Activated naive CD4-positive, alpha-beta T cell treated with anti-CD3 and anti-CD28 coated beads for 36 hours (primary cell): ENCODE measurements around the gene ACADVL. TPM values are rescaled to one million over a fixed set of nuclear protein-coding genes. Genes with fewer than 3 reads are reported as not detected.

Experiments used
- CTCF ChIA-PET: fragments of 350-600 bp; sonication (Branson Sonifier 250); formaldehyde crosslinking; loops from one replicate; lab custom pipeline; 2021; ENCODE audit warnings: antibody characterized with exemption; lab: Charles Lee
- DNase-seq: peaks from one replicate; pipeline ENCODE4 v3.0.0-alpha.2; 2020
- H3K27ac Mint-ChIP-seq: one replicate; pipeline ENCODE4 v1.8.0; 2021; ENCODE audit warnings: mild to moderate bottlenecking, mixed read lengths
- H3K27me3 Mint-ChIP-seq: one replicate; pipeline ENCODE4 v1.8.0; 2021; ENCODE audit warnings: low read depth, mixed read lengths
- H3K36me3 Mint-ChIP-seq: one replicate; pipeline ENCODE4 v1.8.0; 2021; ENCODE audit warnings: low read depth, mixed read lengths
- H3K4me1 Mint-ChIP-seq: one replicate; pipeline ENCODE4 v1.8.0; 2021; ENCODE audit warnings: low read depth, mixed read lengths
- H3K4me3 Mint-ChIP-seq: one replicate; pipeline ENCODE4 v1.8.0; 2021; ENCODE audit warnings: mild to moderate bottlenecking, moderate library complexity, mixed read lengths
- H3K9me3 Mint-ChIP-seq: one replicate; pipeline ENCODE4 v1.8.0; 2021; ENCODE audit warnings: mixed read lengths
- intact Hi-C: fragments of 100-400 bp; cut with micrococcal nuclease; formaldehyde crosslinking; loops from one replicate; pipeline ENCODE4 v1.15.1; 2023
- total RNA-seq, 2 experiments: library from RNA; stranded (reverse); gene quantifications; one replicate each; pipeline ENCODE4 v1.2.3, GENCODE V29; 2021

ACADVL gene
- total RNA-seq, 2 experiments from 2014 or later = 263 to 267 TPM

DNA sequence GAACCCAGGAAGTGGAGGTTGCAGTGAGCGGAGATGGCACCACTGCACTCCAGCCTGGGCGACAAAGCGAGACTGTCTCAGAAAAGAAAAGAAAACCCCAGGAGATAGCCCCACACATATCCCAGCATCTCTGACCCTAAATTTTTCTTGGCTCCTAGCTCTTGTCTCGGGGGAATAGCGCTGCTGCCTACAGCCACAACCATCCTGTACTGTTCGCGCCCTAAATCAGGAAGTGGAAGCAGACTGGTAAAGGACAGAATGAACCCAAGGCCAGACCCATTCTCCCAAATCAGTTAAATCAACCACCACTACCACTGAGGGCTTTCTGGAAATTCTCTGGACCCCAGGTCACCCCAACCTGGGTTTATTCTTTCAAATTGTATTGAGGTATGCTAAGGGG, 30.1 kb downstream of the ACADVL start:
- intact Hi-C loops = loop anchor here (5.0 kb wide), 2 partner anchors 437 to 592 kb away; partner anchors contain the start of genes TP53 and WRAP53
- H3K4me3 Mint-ChIP-seq = peak overlapping the region; percentile 86
- H3K27me3 Mint-ChIP-seq = no peaks in the 10 kb centered on the region
- DNase-seq = no peak
- H3K4me1 Mint-ChIP-seq = peaks cover 37% of the 10 kb centered on the region
- H3K36me3 Mint-ChIP-seq = peaks cover 27% of the 10 kb centered on the region
- H3K27ac Mint-ChIP-seq = peak overlapping the region; percentile 91
- CTCF ChIA-PET = interaction anchor here (0.6 to 1.7 kb wide), 3 partner anchors 29 to 114 kb away, joined by 4 to 5 read pairs (median 4); no protein-coding TSS in a partner anchor
- H3K9me3 Mint-ChIP-seq = no peaks in the 10 kb centered on the region

DNA sequence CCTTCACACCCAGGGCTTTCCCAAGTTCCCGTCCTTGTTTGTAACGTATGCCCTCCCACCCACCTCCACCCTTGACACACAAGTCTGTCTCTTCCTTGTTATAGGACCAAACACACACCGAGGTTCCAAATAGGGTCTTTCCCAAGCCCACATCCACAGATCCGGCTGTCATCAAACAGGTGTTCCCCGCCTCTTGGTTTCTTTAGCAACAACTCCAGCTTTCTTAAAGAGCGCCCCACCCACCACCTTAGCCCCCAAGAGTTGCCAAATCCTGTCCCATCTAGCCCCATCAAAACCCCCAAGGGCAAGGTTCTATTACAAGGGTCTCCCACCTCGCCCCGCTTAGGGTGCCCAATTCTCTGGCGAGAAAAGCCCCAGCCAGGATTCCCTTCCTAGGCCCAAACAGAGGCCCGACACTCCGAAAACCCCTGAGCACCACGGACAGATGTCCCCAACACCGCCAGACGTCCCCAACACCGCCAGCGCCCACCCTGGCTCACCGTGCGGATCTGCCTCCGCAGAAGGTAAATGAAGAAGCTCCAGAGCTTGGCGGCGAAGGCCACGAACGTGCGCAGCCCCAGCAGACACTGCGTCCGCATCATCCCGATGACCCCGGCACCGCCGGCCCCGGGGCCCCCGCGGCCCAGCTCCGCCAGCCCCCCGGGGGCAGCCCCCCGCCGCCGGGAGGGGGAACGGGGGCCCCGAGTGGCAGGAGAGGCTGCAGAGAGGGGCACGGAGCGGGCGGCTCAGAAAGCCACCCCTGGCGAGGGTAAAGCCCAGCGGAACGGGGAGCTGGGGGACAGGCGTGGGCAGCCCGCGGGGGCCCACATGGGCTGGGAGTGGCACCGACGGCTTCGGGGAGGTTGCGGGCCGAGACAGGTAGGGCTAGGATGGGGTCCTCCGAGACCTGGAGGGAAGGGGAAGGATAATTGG, 31.2 kb downstream of the ACADVL start:
- Mint-ChIP-seq H3K27me3 (no peaks in the 10 kb centered on the region), H3K36me3 (peaks cover 27% of the 10 kb centered on the region), H3K4me1 (peaks cover 37% of the 10 kb centered on the region), H3K9me3 (no peaks in the 10 kb centered on the region), H3K27ac (peak overlapping the region; percentile 91), H3K4me3 (peak overlapping the region; percentile 86)
- DNase-seq = peak; percentile 54
- CTCF ChIA-PET = interaction anchor here (0.6 kb wide), 2 partner anchors 28 to 589 kb away, joined by 3 read pairs; no protein-coding TSS in a partner anchor
- intact Hi-C loops = loop anchor here (5.0 kb wide), 2 partner anchors 436 to 591 kb away; partner anchors contain the start of genes TP53 and WRAP53

DNA sequence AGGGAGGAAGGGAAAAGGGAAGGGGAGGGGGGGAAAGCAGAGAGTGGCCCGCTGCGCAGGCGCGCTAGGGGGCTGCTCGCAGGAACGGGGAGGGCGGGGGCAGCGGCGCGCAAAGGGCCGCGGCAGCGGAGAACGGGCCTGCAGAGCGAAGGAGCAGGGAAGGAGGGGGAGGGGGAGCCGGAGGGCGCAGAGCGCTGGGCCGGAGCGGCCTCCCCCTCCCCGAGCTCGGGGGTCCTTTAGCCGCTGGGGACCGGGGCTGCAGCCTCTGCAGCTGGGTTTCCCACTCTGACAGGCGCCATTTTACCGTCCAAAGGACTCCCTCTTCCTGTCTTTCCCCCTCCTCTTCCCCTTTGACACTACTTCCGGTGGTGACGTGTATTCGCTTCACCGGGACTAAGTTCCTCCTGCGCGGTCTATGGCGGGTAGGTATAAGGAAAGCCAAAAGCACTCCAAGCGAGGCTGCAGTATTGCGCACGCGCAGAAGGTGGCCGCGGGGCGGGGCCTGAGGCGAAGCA, 32.0 kb downstream of the ACADVL start, which contains the start of gene CTDNEP1:
TSS of gene CTDNEP1 (minus strand) at position 74 of the 515 bp plus-strand sequence. CDS start 438 bp downstream, outside the sequence.
- no peaks in the 10 kb centered on the region for H3K27me3 Mint-ChIP-seq
- intact Hi-C loops = loop anchor here (1.0 to 5.0 kb wide), 11 partner anchors 12 to 591 kb away; partner anchors contain the start of genes EIF5A, PHF23, POLR2A and SENP3
- CTCF ChIA-PET = interaction anchor here (0.6 kb wide), 2 partner anchors 28 to 588 kb away, joined by 3 read pairs; no protein-coding TSS in a partner anchor
- DNase-seq = peak; percentile 99
- no peaks in the 10 kb centered on the region for H3K9me3 Mint-ChIP-seq
- H3K4me3 Mint-ChIP-seq = peak within 1 kb of the TSS; percentile 86
- H3K4me1 Mint-ChIP-seq = peaks cover 37% of the 10 kb centered on the region
- peaks cover 26% of the 10 kb centered on the region for H3K36me3 Mint-ChIP-seq
- H3K27ac Mint-ChIP-seq = peak within 1 kb of the TSS; percentile 99

DNA sequence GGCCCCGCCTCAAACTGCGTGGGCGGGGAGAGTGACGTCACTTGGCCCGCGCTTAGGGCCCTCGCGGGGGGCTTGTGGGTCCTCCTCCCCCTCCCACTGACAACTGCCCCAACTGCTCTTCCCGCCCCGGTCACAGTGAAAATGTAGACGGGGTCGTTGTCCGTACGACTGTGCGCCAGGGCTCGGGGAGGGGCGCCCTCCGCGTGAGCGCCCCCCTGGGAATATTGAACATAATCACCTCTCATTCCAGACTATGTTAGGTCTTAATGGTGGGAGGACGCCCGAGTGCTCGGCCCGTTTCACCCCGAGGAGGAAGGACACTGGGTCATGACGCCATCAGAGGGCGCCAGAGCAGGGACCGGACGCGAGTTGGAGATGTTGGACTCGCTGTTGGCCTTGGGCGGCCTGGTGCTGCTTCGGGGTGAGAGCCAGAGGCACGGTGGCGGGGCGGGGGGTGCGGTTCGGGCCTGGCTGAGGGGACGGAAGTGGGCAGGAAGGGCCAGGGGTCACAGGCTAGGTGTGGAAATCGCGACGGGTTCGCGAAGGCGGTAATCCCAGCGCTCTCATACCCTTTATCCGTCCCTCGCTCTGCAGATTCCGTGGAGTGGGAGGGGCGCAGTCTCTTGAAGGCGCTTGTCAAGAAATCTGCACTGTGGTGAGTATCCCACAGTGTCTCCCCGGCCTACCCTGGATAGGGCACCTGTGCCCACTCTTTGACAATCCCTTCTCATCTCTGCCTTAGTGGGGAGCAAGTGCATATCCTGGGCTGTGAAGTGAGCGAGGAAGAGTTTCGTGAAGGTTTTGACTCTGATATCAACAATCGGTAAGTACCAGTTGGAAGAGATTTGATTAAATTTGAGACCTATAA, 32.7 kb downstream of the ACADVL start, which contains the start of gene ELP5:
TSS of gene ELP5 (plus strand) at position 40 of the 868 bp plus-strand sequence. CDS start at position 376, 336 bp downstream.
- H3K4me3 Mint-ChIP-seq = peak within 1 kb of the TSS; percentile 86
- peak within 1 kb of the TSS; percentile 99 for H3K27ac Mint-ChIP-seq
- peak; percentile 93 for DNase-seq
- no peaks in the 10 kb centered on the region for H3K9me3 Mint-ChIP-seq
- H3K4me1 Mint-ChIP-seq = peaks cover 34% of the 10 kb centered on the region
- CTCF ChIA-PET = no interaction called here
- H3K27me3 Mint-ChIP-seq = no peaks in the 10 kb centered on the region
- peaks cover 25% of the 10 kb centered on the region for H3K36me3 Mint-ChIP-seq
- intact Hi-C loops = loop anchor here (1.0 to 5.0 kb wide), 11 partner anchors 13 to 590 kb away; partner anchors contain the start of genes EIF5A, PHF23, POLR2A and SENP3

DNA sequence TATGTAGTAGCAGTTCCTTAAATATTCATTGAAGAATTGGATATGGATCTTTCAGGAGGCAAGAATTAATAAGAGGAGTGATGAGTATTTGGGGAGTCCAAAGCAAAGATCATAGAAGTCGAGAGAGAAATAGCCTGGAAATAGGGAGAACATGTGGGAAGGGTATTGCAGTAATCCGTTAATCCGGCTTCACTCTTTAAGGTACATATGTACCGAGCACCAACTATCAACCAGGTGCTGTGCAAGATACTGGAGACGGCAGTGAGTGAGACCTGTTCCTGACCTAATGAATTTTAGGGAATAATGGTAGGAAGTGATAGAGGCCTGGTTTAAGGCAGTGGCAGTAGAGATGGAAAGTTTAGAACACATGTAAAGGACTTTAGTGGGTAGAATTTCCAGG, 33.3 kb downstream of the ACADVL start:
- H3K27ac Mint-ChIP-seq = peak overlapping the region; percentile 99
- intact Hi-C loops = loop anchor here (2.0 to 5.0 kb wide), 3 partner anchors 320 to 589 kb away; partner anchors contain the start of genes TP53 and WRAP53
- peak overlapping the region; percentile 86 for H3K4me3 Mint-ChIP-seq
- no peaks in the 10 kb centered on the region for H3K27me3 Mint-ChIP-seq
- DNase-seq = no peak
- no peaks in the 10 kb centered on the region for H3K9me3 Mint-ChIP-seq
- peaks cover 34% of the 10 kb centered on the region for H3K4me1 Mint-ChIP-seq
- peaks cover 27% of the 10 kb centered on the region for H3K36me3 Mint-ChIP-seq
- CTCF ChIA-PET = no interaction called here

DNA sequence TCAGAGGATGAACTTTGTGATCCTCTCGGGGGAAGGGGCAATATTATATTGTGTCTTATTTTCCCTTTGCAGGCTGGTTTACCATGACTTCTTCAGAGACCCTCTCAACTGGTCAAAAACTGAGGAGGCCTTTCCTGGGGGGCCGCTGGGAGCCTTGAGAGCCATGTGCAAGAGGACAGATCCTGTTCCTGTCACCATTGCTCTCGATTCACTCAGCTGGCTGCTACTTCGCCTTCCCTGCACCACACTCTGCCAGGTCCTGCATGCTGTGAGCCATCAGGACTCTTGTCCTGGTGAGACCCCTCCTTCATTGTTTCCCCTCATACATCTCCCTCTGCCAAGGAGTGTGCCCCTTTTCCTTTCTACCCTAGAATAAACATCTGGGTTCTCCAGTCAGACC, 34.8 kb downstream of the ACADVL start:
- H3K4me3 Mint-ChIP-seq = no peak overlapping the region
- H3K9me3 Mint-ChIP-seq = no peaks in the 10 kb centered on the region
- DNase-seq = no peak
- H3K27me3 Mint-ChIP-seq = no peaks in the 10 kb centered on the region
- intact Hi-C loops = loop anchor here (5.0 kb wide), 2 partner anchors 433 to 588 kb away; partner anchors contain the start of genes TP53 and WRAP53
- CTCF ChIA-PET = no interaction called here
- H3K36me3 Mint-ChIP-seq = peaks cover 29% of the 10 kb centered on the region
- H3K4me1 Mint-ChIP-seq = peaks cover 27% of the 10 kb centered on the region
- H3K27ac Mint-ChIP-seq = no peak overlapping the region

DNA sequence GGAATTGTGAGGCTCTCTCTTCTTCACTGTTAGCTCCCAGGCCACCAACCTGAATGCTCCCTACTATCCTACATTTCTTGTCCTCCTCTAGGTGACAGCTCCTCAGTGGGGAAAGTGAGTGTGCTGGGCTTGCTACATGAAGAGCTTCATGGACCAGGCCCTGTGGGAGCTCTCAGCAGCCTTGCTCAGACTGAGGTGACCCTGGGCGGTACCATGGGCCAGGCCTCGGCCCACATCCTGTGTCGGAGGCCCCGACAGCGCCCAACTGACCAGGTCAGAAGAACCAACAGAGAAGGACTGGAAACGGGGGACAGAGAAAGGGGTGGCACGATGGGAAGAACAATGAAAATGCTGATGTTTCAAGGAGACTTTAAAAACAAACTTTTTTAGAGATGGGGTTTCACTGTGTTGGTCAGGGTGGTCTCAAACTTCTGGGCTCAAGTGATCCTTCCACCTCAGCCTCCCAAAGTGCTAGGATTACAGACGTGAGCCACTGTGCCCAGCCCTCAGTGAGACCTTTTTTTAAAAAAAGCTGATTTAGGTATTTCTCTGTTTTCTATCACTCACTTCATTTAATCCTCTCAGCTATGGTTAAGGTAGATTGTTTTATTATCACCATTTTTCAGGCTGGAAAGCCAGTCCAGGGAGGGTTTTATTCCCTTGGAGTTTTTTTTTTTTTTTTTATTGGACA, 37.2 kb downstream of the ACADVL start:
- Mint-ChIP-seq H3K9me3 (no peaks in the 10 kb centered on the region), H3K36me3 (peaks cover 29% of the 10 kb centered on the region), H3K4me1 (peaks cover 20% of the 10 kb centered on the region), H3K27ac (no peak overlapping the region), H3K4me3 (no peak overlapping the region), H3K27me3 (peaks cover 2% of the 10 kb centered on the region)
- CTCF ChIA-PET = interaction anchor here (0.6 to 0.9 kb wide), 4 partner anchors 11 to 844 kb away, joined by 3 to 4 read pairs (median 4); partner anchors contain the start of gene TNFSF12
- no peak for DNase-seq
- intact Hi-C loops = no loop called here

DNA sequence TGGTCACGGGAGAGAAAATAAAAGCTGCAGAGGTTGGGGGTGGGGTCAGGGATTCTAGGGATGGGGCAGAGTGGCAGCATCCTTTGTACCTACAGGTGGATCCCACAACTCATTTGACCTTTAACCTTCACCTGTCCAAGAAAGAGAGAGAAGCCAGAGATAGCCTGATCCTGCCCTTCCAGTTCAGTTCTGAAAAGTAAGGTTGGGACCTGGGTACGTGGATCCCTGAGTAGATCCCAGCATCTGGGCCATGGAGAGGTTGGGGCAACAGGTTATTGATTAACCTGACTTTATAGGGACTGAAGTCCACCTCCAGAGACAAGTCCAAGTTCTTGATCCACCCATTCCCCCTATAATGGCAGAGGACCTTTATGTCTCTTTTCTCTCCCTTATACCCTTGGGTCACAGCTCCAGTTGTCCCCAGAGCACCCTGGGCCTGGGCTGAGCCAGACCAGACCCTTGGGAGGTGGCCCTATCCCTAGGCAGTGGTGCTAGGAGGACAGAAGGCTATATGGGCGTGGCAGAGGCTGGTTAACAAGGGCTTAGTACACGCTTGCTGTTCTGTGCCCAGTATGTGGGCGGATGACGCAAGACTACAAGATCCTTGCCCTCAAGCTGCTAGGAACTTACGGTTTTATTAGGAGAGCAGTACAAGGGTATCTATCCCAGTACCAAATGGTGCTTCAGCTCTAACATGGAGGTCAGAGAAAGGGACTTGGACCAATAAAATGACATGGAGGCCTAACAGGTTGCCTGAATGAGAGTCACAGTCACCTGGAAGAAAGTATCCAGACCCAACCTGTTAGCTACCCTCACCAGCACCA, 39.2 kb downstream of the ACADVL start:
- H3K9me3 Mint-ChIP-seq = no peaks in the 10 kb centered on the region
- DNase-seq = no peak
- intact Hi-C loops = no loop called here
- H3K4me1 Mint-ChIP-seq = peaks cover 26% of the 10 kb centered on the region
- peaks cover 19% of the 10 kb centered on the region for H3K27me3 Mint-ChIP-seq
- peak overlapping the region; percentile 8 for H3K27ac Mint-ChIP-seq
- H3K36me3 Mint-ChIP-seq = peaks cover 28% of the 10 kb centered on the region
- CTCF ChIA-PET = interaction anchor here (0.7 kb wide), 1 partner anchor 38 kb away, joined by 4 read pairs; no protein-coding TSS in a partner anchor
- no peak overlapping the region for H3K4me3 Mint-ChIP-seq

DNA sequence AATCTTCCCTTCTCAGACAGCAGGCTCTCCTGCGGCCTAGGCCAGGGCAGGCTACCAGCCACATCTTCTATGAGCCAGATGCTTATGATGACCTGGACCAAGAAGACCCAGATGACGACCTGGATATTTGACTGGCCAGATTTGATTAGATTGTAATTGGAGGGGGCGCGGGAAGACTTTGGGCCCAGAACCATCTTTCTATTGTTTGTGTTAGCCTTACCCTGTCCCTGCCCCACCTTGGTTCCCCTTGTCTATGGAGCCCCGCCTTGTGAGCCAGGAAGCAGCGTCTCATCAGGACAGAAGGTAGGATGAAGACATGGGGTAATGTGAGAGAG, 39.8 kb downstream of the ACADVL start:
- H3K4me1 Mint-ChIP-seq = peaks cover 25% of the 10 kb centered on the region
- H3K9me3 Mint-ChIP-seq = no peaks in the 10 kb centered on the region
- H3K27ac Mint-ChIP-seq = peak overlapping the region; percentile 8
- DNase-seq = no peak
- H3K27me3 Mint-ChIP-seq = peaks cover 21% of the 10 kb centered on the region
- H3K36me3 Mint-ChIP-seq = peaks cover 24% of the 10 kb centered on the region
- intact Hi-C loops = no loop called here
- CTCF ChIA-PET = interaction anchor here (0.7 kb wide), 1 partner anchor 38 kb away, joined by 4 read pairs; no protein-coding TSS in a partner anchor
- H3K4me3 Mint-ChIP-seq = no peak overlapping the region

DNA sequence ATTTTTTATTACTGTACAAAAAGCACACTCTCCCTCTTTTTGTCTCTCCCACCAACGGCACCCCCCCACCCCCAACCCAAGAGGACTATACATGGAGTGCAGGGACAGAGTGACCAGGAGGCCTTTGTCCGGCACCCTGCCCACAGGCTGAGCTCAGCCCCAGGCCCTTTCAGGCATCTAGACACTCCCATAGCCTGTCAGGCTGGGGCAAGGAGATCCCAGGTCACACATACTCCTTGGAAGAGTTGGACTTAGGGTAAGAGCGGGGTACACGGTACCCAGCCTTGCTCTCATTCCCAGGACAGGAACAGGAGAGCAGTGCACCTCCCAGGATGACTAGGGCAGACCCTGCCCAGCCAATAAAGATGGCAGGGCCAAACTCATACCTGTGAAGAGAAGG, 40.4 kb downstream of the ACADVL start:
- CTCF ChIA-PET = interaction anchor here (0.7 kb wide), 1 partner anchor 37 kb away, joined by 4 read pairs; no protein-coding TSS in a partner anchor
- H3K36me3 Mint-ChIP-seq = peaks cover 20% of the 10 kb centered on the region
- DNase-seq = no peak
- H3K9me3 Mint-ChIP-seq = no peaks in the 10 kb centered on the region
- H3K27ac Mint-ChIP-seq = no peak overlapping the region
- H3K27me3 Mint-ChIP-seq = peaks cover 21% of the 10 kb centered on the region
- H3K4me1 Mint-ChIP-seq = peaks cover 25% of the 10 kb centered on the region
- no peak overlapping the region for H3K4me3 Mint-ChIP-seq
- intact Hi-C loops = no loop called here
